A673 (cell line): ENCODE measurements around the gene ETNK1. TPM values are rescaled to one million over a fixed set of nuclear protein-coding genes. Genes with fewer than 3 reads are reported as not detected.
A peak's percentile ranks its signal among the peaks of the same experiment; 100 is the strongest.

Experiments
- BruUV-seq: library from RNA; stranded (reverse); fragments of 400-500 nt; replicated peaks from 2 replicates; lab custom pipeline; 2021; lab: Mats Ljungman, UMichigan
- CTCF ChIA-PET: fragments of 300-600 bp; sonication (Branson Sonifier 250); formaldehyde crosslinking; loops from one replicate; lab custom pipeline; 2022; ENCODE audit warnings: antibody characterized with exemption; lab: Charles Lee
- POLR2A ChIA-PET: fragments of 300-600 bp; sonication (Branson Sonifier 250); formaldehyde crosslinking; loops from one replicate; lab custom pipeline; 2022; ENCODE audit warnings: antibody characterized with exemption; ENCODE audit not compliant: low non-redundant PET; lab: Charles Lee
- DNase-seq: peaks from one replicate; pipeline ENCODE4 v3.0.0-alpha.2; 2015; ENCODE audit warnings: low spot score
- H3K27ac ChIP-seq: fragments of 200-600 bp; sonication (generic); 2 replicates; pipeline ENCODE4 v1.5.1; 2016; ENCODE audit warnings: mixed run types, low read depth, mild to moderate bottlenecking, mixed read lengths, antibody characterized with exemption, low read length; ENCODE audit not compliant: poor library complexity, severe bottlenecking
- H3K27me3 ChIP-seq: fragments of 200-600 bp; sonication (generic); replicated peaks from 2 replicates; pipeline ENCODE4 v1.6.1; 2017; ENCODE audit warnings: mixed run types, low read depth, mild to moderate bottlenecking, mixed read lengths, antibody characterized with exemption, low read length; ENCODE audit not compliant: insufficient read depth, poor library complexity
- H3K36me3 ChIP-seq: fragments of 200-600 bp; sonication (generic); 2 replicates; pipeline ENCODE4 v1.6.1; 2016; ENCODE audit warnings: mixed run types, mild to moderate bottlenecking, mixed read lengths, antibody characterized with exemption, low read length; ENCODE audit not compliant: insufficient read depth, poor library complexity, severe bottlenecking
- H3K4me1 ChIP-seq: fragments of 200-600 bp; sonication (generic); 2 replicates; pipeline ENCODE4 v1.6.1; 2017; ENCODE audit warnings: mixed run types, mild to moderate bottlenecking, mixed read lengths, antibody characterized with exemption, low read length; ENCODE audit not compliant: insufficient read depth, poor library complexity, severe bottlenecking
- H3K4me3 ChIP-seq: fragments of 200-600 bp; sonication (generic); 2 replicates; pipeline ENCODE4 v1.5.1; 2016; ENCODE audit warnings: low read depth, mixed run types, mild to moderate bottlenecking, mixed read lengths, low read length; ENCODE audit not compliant: poor library complexity, severe bottlenecking
- H3K9me3 ChIP-seq: fragments of 200-600 bp; sonication (generic); 2 replicates; pipeline ENCODE4 v1.6.1; 2016; ENCODE audit warnings: mixed run types, low read depth, mild to moderate bottlenecking, mixed read lengths, antibody characterized with exemption, low read length; ENCODE audit not compliant: poor library complexity, severe bottlenecking
- CTCF ChIP-seq: fragments of 300-800, 200-600 bp; sonication (generic); conservative IDR thresholded peaks from 2 replicates; pipeline ENCODE4 v1.5.1; 2017; ENCODE audit warnings: low read depth, mild to moderate bottlenecking, antibody characterized with exemption, low read length, moderate library complexity, mixed read lengths
- EZH2 ChIP-seq: fragments of 200-600 bp; sonication (generic); IDR thresholded peaks from 2 replicates; pipeline ENCODE4 v1.6.1; 2017; ENCODE audit warnings: borderline replicate concordance, low read depth, mild to moderate bottlenecking, mixed read lengths, antibody characterized with exemption, low read length; ENCODE audit not compliant: poor library complexity, severe bottlenecking
- intact Hi-C: fragments of 100-400 bp; cut with micrococcal nuclease; formaldehyde crosslinking; loops from one replicate; pipeline ENCODE4 v1.10.0; 2022; ENCODE audit not compliant: unreplicated experiment
- total RNA-seq: library from RNA; stranded (reverse); gene quantifications from 2 replicates; pipeline ENCODE4 v1.2.3, GENCODE V29; 2021

Gene ETNK1
- total RNA-seq, 1 experiment from 2014 or later, result 90.4 TPM

DNA sequence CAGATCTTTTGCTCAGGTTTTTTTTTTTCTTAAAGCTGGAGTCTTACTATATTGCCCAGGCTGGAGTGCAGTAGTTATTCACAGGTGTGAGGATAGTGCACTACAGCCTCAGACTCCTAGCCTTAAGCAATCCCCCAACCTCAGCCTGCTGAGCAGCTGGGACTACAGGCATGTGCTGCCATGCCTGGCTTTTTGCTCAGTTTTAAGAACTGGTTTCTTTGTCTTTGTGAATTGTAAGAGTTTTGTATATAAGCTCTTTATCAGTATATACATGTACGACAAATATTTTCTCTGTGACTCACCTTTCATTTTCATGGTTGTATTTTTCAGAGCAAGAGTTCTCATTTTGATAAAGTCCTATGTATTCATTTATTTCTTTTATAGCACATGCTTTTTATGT, 47.3 kb upstream of the ETNK1 start:
- H3K27me3 ChIP-seq, result no peaks in the 10 kb centered on the region
- CTCF ChIA-PET, result no interaction called here
- BruUV-seq, result no TSS peak

GRCh38 chr12:22578328-22578727, 46.6 kb upstream of the ETNK1 start:
- no peaks in the 10 kb centered on the region for H3K9me3 ChIP-seq
- intact Hi-C loops, result no loop called here
- ChIA-PET CTCF (no interaction called here), POLR2A (interaction anchor here (0.7 kb wide), 1 partner anchor 73 kb away, joined by 3 read pairs; no protein-coding TSS in a partner anchor)
- H3K4me1 ChIP-seq, result no peaks in the 10 kb centered on the region
- no peak overlapping the region for H3K4me3 ChIP-seq
- no peak for DNase-seq
- TF ChIP-seq EZH2, result no peak
- no peak for TF ChIP-seq CTCF
- no peaks in the 10 kb centered on the region for H3K36me3 ChIP-seq
- H3K27ac ChIP-seq, result no peak overlapping the region
- no peaks in the 10 kb centered on the region for H3K27me3 ChIP-seq
- BruUV-seq, result no TSS peak

More for the DNA sequence above, 47.3 kb upstream of the ETNK1 start:
- Histone ChIP-seq H3K27ac (no peak overlapping the region), H3K4me3 (no peak overlapping the region), H3K36me3 (no peaks in the 10 kb centered on the region), H3K4me1 (no peaks in the 10 kb centered on the region), H3K9me3 (no peaks in the 10 kb centered on the region)
- intact Hi-C loops, result no loop called here
- no peak for DNase-seq
- TF ChIP-seq EZH2, result no peak
- no peak for TF ChIP-seq CTCF
- POLR2A ChIA-PET, result interaction anchor here (0.7 kb wide), 1 partner anchor 73 kb away, joined by 3 read pairs; no protein-coding TSS in a partner anchor

- Histone ChIP-seq H3K27ac (no peak overlapping the region), H3K9me3 (no peaks in the 10 kb centered on the region), H3K4me1 (no peaks in the 10 kb centered on the region), H3K4me3 (no peak overlapping the region), H3K27me3 (no peaks in the 10 kb centered on the region), H3K36me3 (no peaks in the 10 kb centered on the region)
- peak; percentile 4 for DNase-seq
- intact Hi-C loops, result no loop called here
- ChIA-PET CTCF (no interaction called here), POLR2A (no interaction called here)
- BruUV-seq, result no TSS peak
- no peak for TF ChIP-seq CTCF
- TF ChIP-seq EZH2, result no peak
Observed at GRCh38 chr12:22588817-22589216, 36.2 kb upstream of the ETNK1 start.
